Measurements from ENCODE around the gene VPS45.
"Not testable (repeated sequence)": the region's sequence is repeated elsewhere in the genome, so short reads cannot be mapped to it uniquely, and the experiment has no call there.

VPS45 gene

GRCh38 chr1:150162582-150162861 is 94.9 kb downstream of the VPS45 start:
- no peak for DNase-seq

GRCh38 chr1:150162862-150163706 is 95.5 kb downstream of the VPS45 start:
- DNase-seq = no peak

GRCh38 chr1:150164224-150164623 is 96.6 kb downstream of the VPS45 start:
- no peak for DNase-seq

- no peak for DNase-seq
These were observed 97.2 kb downstream of the VPS45 start for GRCh38 chr1:150164779-150165178.

- DNase-seq = no peak
These were observed 98.3 kb downstream of the VPS45 start for GRCh38 chr1:150165622-150166612.

- no peak for DNase-seq
These were observed 101.5 kb downstream of the VPS45 start for GRCh38 chr1:150168960-150169601.

- DNase-seq = no peak
These were observed 104.2 kb downstream of the VPS45 start for GRCh38 chr1:150171801-150172200.

GRCh38 chr1:150173141-150173585 is 105.6 kb downstream of the VPS45 start:
- no peak for DNase-seq

- DNase-seq = no peak
These were observed 109.0 kb downstream of the VPS45 start for GRCh38 chr1:150176593-150176992.

- no peak for DNase-seq
These were observed 111.0 kb downstream of the VPS45 start for GRCh38 chr1:150178548-150178947.

GRCh38 chr1:150179867-150180266 is 112.3 kb downstream of the VPS45 start:
- no peak for DNase-seq

GRCh38 chr1:150180474-150180873 is 112.9 kb downstream of the VPS45 start:
- DNase-seq = no peak

GRCh38 chr1:150182247-150182646 is 114.7 kb downstream of the VPS45 start:
- no peak for DNase-seq

- DNase-seq = no peak
These were observed 115.5 kb downstream of the VPS45 start for GRCh38 chr1:150183061-150183460.

- no peak for DNase-seq
These were observed 117.9 kb downstream of the VPS45 start for GRCh38 chr1:150185481-150185880.

GRCh38 chr1:150186438-150186788 is 118.8 kb downstream of the VPS45 start:
- not testable (repeated sequence) for DNase-seq

GRCh38 chr1:150186789-150187559 is 119.4 kb downstream of the VPS45 start:
- DNase-seq = no peak

- no peak for DNase-seq
These were observed 120.0 kb downstream of the VPS45 start for GRCh38 chr1:150187560-150187931.

GRCh38 chr1:150192012-150192411 is 124.4 kb downstream of the VPS45 start:
- no peak for DNase-seq

GRCh38 chr1:150194381-150195031 is 126.9 kb downstream of the VPS45 start:
- DNase-seq = no peak
